BLaER1 treated with 17β-estradiol and CSF1 and Interleukin-3, amounts not matched to agents 10 nM and 100 nM (cell line): ENCODE data around the gene PDZRN4.
A peak's percentile ranks its signal among the peaks of the same experiment; 100 is the strongest.

ENCODE experiments used
- H3K27ac ChIP-seq, 11 experiments: shearing (Covaris generic); formaldehyde crosslinking; 2 replicates each; pipeline ENCODE4 v1.8.1; 2022
- H3K27me3 ChIP-seq, 11 experiments: shearing (Covaris generic); formaldehyde crosslinking; 2 replicates each; pipeline ENCODE4 v1.8.1; 2022
- H3K36me3 ChIP-seq, 11 experiments: shearing (Covaris generic); formaldehyde crosslinking; 2 replicates each; pipeline ENCODE4 v1.8.1; 2022
- H3K4me1 ChIP-seq, 10 experiments: shearing (Covaris generic); formaldehyde crosslinking; 2 replicates each; pipeline ENCODE4 v1.8.1; 2022
- H3K4me2 ChIP-seq, 11 experiments: shearing (Covaris generic); formaldehyde crosslinking; 2 replicates each; pipeline ENCODE4 v1.8.1; 2022
- H3K4me3 ChIP-seq, 10 experiments: shearing (Covaris generic); formaldehyde crosslinking; 2 replicates each; pipeline ENCODE4 v1.8.1; 2022
- H3K9ac ChIP-seq, 11 experiments: shearing (Covaris generic); formaldehyde crosslinking; 2 replicates each; pipeline ENCODE4 v1.8.1; 2022
- H3K9me3 ChIP-seq, 11 experiments: shearing (Covaris generic); formaldehyde crosslinking; replicated peaks in 1 of 11; 2 replicates each; pipeline ENCODE4 v1.8.1; 2022
- H4K20me1 ChIP-seq, 11 experiments: shearing (Covaris generic); formaldehyde crosslinking; 2 replicates each; pipeline ENCODE4 v1.8.1; 2022
- Cebpa-rat ChIP-seq, 11 experiments: shearing (Covaris generic); IDR thresholded peaks; 2 replicates each; pipeline ENCODE4 v1.8.1; 2022

Gene PDZRN4

DNA sequence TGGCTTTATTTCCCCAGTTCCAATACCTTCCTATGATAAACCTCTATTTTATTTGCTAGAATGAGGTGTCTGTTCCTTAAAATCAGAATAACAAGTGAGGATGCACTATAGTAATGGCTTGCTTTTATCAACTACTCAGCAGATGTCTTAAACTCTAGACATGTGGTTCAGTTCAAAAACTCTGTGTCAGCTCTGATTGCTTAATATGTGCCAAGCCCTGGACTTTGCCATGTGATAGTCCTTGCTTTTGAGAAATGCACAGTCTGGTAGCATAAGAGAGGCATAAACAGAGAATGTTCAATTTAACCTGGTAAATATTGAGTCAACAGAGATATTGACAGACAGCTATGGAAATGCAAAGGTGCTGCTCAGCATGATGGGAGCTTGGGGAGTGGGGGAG, 254.8 kb downstream of the PDZRN4 start:
- Histone ChIP-seq H3K4me2 (no peak overlapping the region), H4K20me1 (no peaks in the 10 kb centered on the region), H3K27me3 (no peaks in the 10 kb centered on the region), H3K9me3 (no peaks in the 10 kb centered on the region), H3K9ac (no peak overlapping the region), H3K4me1 (peaks cover 0 to 5% (median 0%) of the 10 kb centered on the region in 10 experiments; a peak in 6 of 20 replicates), H3K27ac (no peak overlapping the region), H3K36me3 (no peaks in the 10 kb centered on the region), H3K4me3 (no peak overlapping the region)
- no peak for TF ChIP-seq Cebpa-rat (IDR thresholded peaks at IDR 0.05)

DNA sequence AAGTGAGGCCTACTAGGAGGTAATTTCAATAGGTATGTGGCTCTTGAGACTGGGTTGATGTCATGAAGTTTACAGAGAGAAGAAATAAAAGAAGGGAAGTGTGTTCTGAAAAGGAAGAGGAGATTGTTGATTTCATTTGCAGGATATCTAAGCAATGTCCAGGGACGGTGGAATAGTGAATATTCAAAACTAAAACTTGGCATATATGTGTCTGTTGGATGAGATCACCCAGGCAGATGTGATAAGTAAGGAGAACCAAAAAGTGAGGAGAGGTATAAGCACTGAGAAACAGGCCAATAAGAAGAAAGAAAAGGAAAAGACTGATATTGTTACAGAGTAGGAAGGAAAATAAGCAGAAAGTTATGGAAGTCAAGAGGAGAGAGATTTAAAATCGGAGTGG, 255.6 kb downstream of the PDZRN4 start:
- Histone ChIP-seq H3K36me3 (no peaks in the 10 kb centered on the region), H3K9me3 (no peaks in the 10 kb centered on the region), H3K9ac (no peak overlapping the region), H3K4me1 (no peaks in the 10 kb centered on the region), H4K20me1 (no peaks in the 10 kb centered on the region), H3K27ac (no peak overlapping the region), H3K4me3 (no peak overlapping the region), H3K27me3 (no peaks in the 10 kb centered on the region), H3K4me2 (no peak overlapping the region)
- TF ChIP-seq Cebpa-rat (IDR thresholded peaks at IDR 0.05): no peak

DNA sequence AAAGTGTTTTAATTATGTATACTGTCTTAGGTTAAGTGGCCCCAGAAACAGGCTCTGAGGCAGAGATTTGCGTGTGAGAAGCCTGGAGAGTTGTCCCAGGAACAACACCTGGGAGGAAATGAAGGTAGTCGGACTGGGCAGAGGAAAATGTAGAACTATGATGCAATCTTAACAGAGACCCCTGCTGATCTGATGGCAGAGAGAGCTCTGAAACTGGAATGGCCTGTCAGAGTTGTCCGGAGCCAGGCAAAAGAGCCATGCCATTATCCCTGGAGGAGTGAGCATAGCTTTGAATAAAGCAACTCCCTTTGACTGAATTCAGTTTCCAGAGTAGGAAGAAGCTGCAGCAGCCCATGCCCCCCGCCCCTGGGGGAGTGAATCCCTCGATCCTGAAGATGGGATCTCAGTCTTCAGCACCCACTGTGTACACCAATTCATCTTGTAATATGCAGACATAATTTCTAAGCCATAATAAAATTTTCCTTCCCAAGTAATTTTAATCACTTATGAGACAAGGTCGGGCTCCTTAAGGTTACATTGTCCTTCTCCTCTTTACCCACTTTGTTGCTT, 264.8 kb downstream of the PDZRN4 start:
- Histone ChIP-seq H3K27me3 (no peaks in the 10 kb centered on the region), H3K27ac (no peak overlapping the region), H3K4me2 (no peak overlapping the region), H3K36me3 (no peaks in the 10 kb centered on the region), H3K9me3 (no peaks in the 10 kb centered on the region), H3K9ac (no peak overlapping the region), H4K20me1 (no peaks in the 10 kb centered on the region), H3K4me1 (no peaks in the 10 kb centered on the region), H3K4me3 (no peak overlapping the region)
- 0 out of 22 replicates have a peak, but pooled peaks of 2 of the 11 experiments have one; percentile 8 to 39 for TF ChIP-seq Cebpa-rat (IDR thresholded peaks at IDR 0.05)

DNA sequence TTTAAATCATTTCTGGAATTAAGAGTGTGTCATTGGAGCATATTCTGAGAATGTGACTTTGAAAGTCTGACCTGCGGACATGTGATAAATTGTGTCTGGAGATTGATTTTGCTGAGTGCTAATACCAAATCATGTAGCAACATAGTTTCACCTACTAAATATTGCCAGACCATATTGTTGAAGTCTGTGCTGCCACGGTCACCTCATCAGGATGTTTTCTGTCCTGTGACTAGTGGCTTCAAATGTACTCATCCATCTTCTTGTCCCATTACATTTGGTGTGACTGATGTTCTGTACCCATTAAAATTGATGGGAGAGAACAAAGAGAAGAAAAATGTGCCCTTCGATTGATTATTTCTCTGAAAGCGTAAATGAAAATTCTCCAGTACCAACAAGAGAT, 265.3 kb downstream of the PDZRN4 start:
- Histone ChIP-seq H3K4me3 (no peak overlapping the region), H3K4me2 (no peak overlapping the region), H3K27me3 (no peaks in the 10 kb centered on the region), H3K36me3 (no peaks in the 10 kb centered on the region), H3K4me1 (no peaks in the 10 kb centered on the region), H3K9ac (no peak overlapping the region), H4K20me1 (no peaks in the 10 kb centered on the region), H3K9me3 (no peaks in the 10 kb centered on the region), H3K27ac (no peak overlapping the region)
- no peak for TF ChIP-seq Cebpa-rat (IDR thresholded peaks at IDR 0.05)

DNA sequence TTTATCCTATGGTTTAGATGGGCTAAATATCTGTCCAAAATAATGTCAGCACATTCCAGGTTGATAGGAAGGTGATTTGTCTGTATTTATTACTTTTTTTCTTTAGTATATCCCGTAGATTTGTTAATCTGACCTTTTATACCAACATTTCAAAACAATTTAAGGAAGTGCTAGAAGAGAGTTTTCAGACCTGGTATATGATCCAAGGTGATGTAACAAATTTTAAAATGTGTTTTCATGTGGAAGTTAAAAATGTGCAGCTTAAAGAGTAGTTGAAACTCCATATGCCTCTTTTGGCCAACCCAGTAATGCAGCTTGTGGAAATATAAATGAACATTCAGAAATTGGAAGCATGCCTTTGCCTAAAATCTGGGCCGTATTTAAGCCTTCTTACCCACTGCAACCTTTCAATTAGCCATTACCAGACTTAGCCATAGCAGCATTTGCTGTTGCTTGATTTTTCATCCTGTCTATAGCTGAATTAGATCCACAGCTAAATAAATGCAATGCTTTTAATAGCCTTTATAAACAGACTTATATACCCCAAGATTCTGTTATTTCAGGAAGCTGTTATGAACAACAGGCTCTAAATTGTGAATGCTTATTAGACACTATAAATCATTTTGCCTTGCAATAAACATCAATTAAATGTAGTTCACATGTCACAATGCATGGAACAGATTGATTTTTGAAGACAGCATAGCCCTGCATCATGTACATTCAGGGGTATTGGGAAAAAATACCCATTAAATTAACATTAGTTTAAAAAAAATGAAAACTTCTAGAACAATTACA, 271.2 kb downstream of the PDZRN4 start:
- H3K4me1 ChIP-seq: no peaks in the 10 kb centered on the region
- no peak overlapping the region for H3K9ac ChIP-seq
- no peaks in the 10 kb centered on the region for H3K9me3 ChIP-seq
- no peak overlapping the region for H3K4me3 ChIP-seq
- no peak for TF ChIP-seq Cebpa-rat (IDR thresholded peaks at IDR 0.05)
- no peak overlapping the region for H3K27ac ChIP-seq
- no peaks in the 10 kb centered on the region for H4K20me1 ChIP-seq
- H3K36me3 ChIP-seq: no peaks in the 10 kb centered on the region
- H3K27me3 ChIP-seq: no peaks in the 10 kb centered on the region
- no peak overlapping the region for H3K4me2 ChIP-seq

DNA sequence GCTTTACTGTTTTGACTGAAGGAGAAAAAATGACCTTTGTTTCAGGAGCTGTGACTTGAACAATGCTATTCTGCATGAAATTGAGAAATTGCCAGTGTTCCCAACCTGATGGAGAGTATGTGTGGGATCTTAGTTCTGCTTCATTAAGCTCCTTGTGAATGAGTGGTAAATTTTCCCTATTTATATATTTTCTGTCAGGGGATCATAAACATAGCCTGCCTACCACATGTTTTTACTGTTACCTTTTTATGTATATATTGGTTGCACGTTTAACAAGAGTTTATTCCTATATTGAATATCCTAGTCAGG, 271.7 kb downstream of the PDZRN4 start:
- Histone ChIP-seq H3K9me3 (no peaks in the 10 kb centered on the region), H3K4me3 (no peak overlapping the region), H3K4me1 (no peaks in the 10 kb centered on the region), H4K20me1 (no peaks in the 10 kb centered on the region), H3K27me3 (no peaks in the 10 kb centered on the region), H3K36me3 (no peaks in the 10 kb centered on the region), H3K9ac (no peak overlapping the region), H3K27ac (no peak overlapping the region), H3K4me2 (no peak overlapping the region)
- TF ChIP-seq Cebpa-rat (IDR thresholded peaks at IDR 0.05): no peak

DNA sequence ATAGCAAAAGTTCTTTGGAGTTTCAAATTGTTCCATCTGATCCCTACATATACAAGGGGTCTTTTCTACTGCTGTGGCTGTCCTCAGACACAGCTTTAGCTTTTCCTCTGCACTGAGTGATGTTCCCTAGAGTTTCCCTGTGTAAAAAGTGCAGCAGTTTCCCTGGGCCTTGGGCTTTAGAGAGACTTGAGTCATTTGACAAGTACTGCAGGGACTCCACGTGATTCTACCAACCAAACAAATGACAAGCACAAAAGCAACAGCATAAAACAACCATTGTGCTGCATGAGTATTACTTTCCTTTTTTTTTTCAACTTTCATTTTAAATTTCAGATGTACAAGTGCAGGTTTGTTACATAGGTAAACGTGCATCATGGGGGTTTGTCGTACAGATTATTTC, 272.8 kb downstream of the PDZRN4 start:
- Histone ChIP-seq H3K4me3 (no peak overlapping the region), H3K27ac (no peak overlapping the region), H3K9ac (no peak overlapping the region), H3K4me1 (peaks cover 0 to 8% (median 0%) of the 10 kb centered on the region in 10 experiments; a peak in 2 of 20 replicates), H3K4me2 (no peak overlapping the region), H3K27me3 (no peaks in the 10 kb centered on the region), H4K20me1 (no peaks in the 10 kb centered on the region), H3K9me3 (no peaks in the 10 kb centered on the region), H3K36me3 (no peaks in the 10 kb centered on the region)
- TF ChIP-seq Cebpa-rat (IDR thresholded peaks at IDR 0.05): no peak

DNA sequence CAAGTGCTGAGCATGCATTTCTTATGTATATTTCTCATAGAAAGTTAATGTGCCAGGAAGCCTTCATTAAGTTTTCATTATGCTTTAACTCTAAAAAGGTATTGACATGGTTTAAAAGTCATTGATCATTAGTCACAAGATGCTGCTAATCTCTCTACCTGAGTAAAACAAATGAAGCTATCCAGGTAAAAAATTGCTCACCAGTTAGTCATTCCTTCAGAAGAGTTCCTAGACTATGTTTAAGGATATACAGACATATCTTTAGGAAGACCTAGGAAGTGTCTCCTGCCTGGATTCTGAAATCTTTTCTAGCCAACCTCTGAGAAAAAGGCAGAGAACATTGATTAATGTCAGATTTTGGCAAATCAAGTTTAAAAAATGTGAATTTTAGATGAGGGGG, 274.2 kb downstream of the PDZRN4 start:
- no peak overlapping the region for H3K9ac ChIP-seq
- H3K27me3 ChIP-seq: no peaks in the 10 kb centered on the region
- H4K20me1 ChIP-seq: no peaks in the 10 kb centered on the region
- TF ChIP-seq Cebpa-rat (IDR thresholded peaks at IDR 0.05): no peak
- no peak overlapping the region for H3K27ac ChIP-seq
- H3K4me2 ChIP-seq: no peak overlapping the region
- no peaks in the 10 kb centered on the region for H3K9me3 ChIP-seq
- H3K4me1 ChIP-seq: peaks cover 0 to 11% (median 0%) of the 10 kb centered on the region in 10 experiments; a peak in 2 of 20 replicates
- no peak overlapping the region for H3K4me3 ChIP-seq
- H3K36me3 ChIP-seq: no peaks in the 10 kb centered on the region

DNA sequence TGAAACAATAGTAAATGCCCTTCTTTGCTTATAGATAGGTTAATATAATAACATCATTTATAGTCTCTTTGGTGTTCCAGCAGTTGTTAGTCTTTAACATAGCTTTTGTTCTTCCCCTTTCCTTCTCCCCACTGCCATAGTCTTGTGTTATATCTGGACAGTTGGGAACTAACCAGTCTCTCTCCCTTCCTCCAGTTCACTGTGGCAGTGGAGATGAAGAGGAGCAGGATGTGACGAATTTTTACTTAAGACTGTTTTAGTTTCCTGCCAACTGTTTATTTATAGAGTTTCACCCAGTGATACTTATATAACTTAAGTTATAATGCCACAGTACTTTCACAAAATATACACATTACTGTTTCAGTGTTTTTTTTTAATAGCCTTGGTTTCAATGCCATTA, 277.4 kb downstream of the PDZRN4 start:
- Histone ChIP-seq H3K9ac (no peak overlapping the region), H4K20me1 (no peaks in the 10 kb centered on the region), H3K9me3 (no peaks in the 10 kb centered on the region), H3K27me3 (no peaks in the 10 kb centered on the region), H3K4me3 (no peak overlapping the region), H3K4me2 (peak overlapping the region in 4 of 11 experiments; percentile 2 to 36 (median 18); a peak in 4 of 22 replicates), H3K27ac (no peak overlapping the region), H3K36me3 (no peaks in the 10 kb centered on the region), H3K4me1 (peaks cover 4 to 32% (median 10%) of the 10 kb centered on the region in 10 experiments; a peak in 16 of 20 replicates)
- no peak for TF ChIP-seq Cebpa-rat (IDR thresholded peaks at IDR 0.05)

DNA sequence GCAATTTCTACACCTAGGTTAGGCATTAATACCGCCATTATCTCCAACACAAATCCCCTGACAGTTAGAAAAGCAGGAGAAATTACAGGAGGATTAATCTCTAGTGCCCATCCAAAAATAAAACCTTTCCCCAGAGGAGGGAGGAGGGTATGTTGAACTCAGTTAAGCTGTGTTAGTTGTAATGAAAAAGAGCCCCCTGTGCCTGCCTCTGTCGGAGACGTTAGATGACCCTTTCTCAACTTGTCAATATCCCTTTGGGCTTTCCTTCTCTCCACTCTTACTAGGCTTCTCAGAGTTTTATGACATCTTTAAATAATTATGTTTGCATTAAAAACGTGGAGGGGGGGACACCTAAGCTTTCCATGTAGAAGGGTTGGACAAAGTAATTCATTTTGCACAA, 278.2 kb downstream of the PDZRN4 start:
- Histone ChIP-seq H3K36me3 (no peaks in the 10 kb centered on the region), H3K27me3 (no peaks in the 10 kb centered on the region), H3K4me3 (no peak overlapping the region), H3K9me3 (no peaks in the 10 kb centered on the region), H3K27ac (no peak overlapping the region), H4K20me1 (no peaks in the 10 kb centered on the region), H3K4me1 (peaks cover 4 to 32% (median 10%) of the 10 kb centered on the region in 10 experiments; a peak in 16 of 20 replicates), H3K9ac (no peak overlapping the region), H3K4me2 (peak overlapping the region in 2 of 11 experiments; percentile 2 to 36; a peak in 2 of 22 replicates)
- no peak for TF ChIP-seq Cebpa-rat (IDR thresholded peaks at IDR 0.05)
